ENCODE measurements around the gene PAX8. TPM values are rescaled to one million over a fixed set of nuclear protein-coding genes. Genes with fewer than 3 reads are reported as not detected.

PAX8 gene
- total RNA-seq, 2 experiments from 2014 or later, result 1.6 to 2.6 TPM

- peaks cover 46% of the 10 kb centered on the region for H3K79me2 ChIP-seq (ENCODE audit: insufficient read depth, low read depth, low read length)
- peaks cover 23% of the 10 kb centered on the region for H3K4me1 ChIP-seq (ENCODE audit: insufficient read depth, low read length, poor library complexity, severe bottlenecking)
- H3K4me2 ChIP-seq (ENCODE audit: low read length), result no peak overlapping the region
- peaks cover 72% of the 10 kb centered on the region for H3K36me3 ChIP-seq (ENCODE audit: insufficient read depth, low read length)
- no peak for DNase-seq (ENCODE audit: low spot score)
- peaks cover 28% of the 10 kb centered on the region for H4K20me1 ChIP-seq (ENCODE audit: insufficient read depth, low read length)
- H2AFZ ChIP-seq (ENCODE audit: low read length), result no peak overlapping the region
- intact Hi-C loops (cut with micrococcal nuclease; ENCODE audit: unreplicated experiment), result no loop called here
- ChIA-PET CTCF (ENCODE audit: unreplicated experiment) (no interaction called here), POLR2A (interaction anchor here (0.5 to 0.7 kb wide), 2 partner anchors 30 to 90 kb away, joined by 3 read pairs; no protein-coding TSS in a partner anchor)
- no peaks in the 10 kb centered on the region for H3K9me2 ChIP-seq (ENCODE audit: insufficient read depth, low read length)
- no peak overlapping the region for H3K4me3 ChIP-seq (ENCODE audit: low read depth, low read length, poor library complexity, severe bottlenecking)
- TF ChIP-seq CTCF (conservative IDR thresholded peaks at IDR 0.05; ENCODE audit: low read length) (no peak), EZH2phosphoT487 (IDR thresholded peaks at IDR 0.05; ENCODE audit: borderline replicate concordance, low read depth, low read length) (no peak)
- no peak overlapping the region for H3K27ac ChIP-seq (ENCODE audit: low read depth, low read length, poor library complexity, severe bottlenecking)
- no TSS peak for BruUV-seq (replicated peaks)
- H3K9me3 ChIP-seq (ENCODE audit: low read length), result no peaks in the 10 kb centered on the region
Observed at GRCh38 chr2:113180131-113180946, 98.4 kb downstream of the PAX8 start.

- CTCF ChIA-PET (ENCODE audit: unreplicated experiment), result no interaction called here
- Histone ChIP-seq H3K4me3 (ENCODE audit: low read depth, low read length, poor library complexity, severe bottlenecking) (no peak overlapping the region), H3K4me1 (ENCODE audit: insufficient read depth, low read length, poor library complexity, severe bottlenecking) (peaks cover 24% of the 10 kb centered on the region), H2AFZ (ENCODE audit: low read length) (no peak overlapping the region), H4K20me1 (ENCODE audit: insufficient read depth, low read length) (peaks cover 28% of the 10 kb centered on the region), H3K4me2 (ENCODE audit: low read length) (no peak overlapping the region), H3K9me2 (ENCODE audit: insufficient read depth, low read length) (no peaks in the 10 kb centered on the region), H3K79me2 (ENCODE audit: insufficient read depth, low read depth, low read length) (peaks cover 54% of the 10 kb centered on the region), H3K36me3 (ENCODE audit: insufficient read depth, low read length) (peaks cover 64% of the 10 kb centered on the region), H3K27ac (ENCODE audit: low read depth, low read length, poor library complexity, severe bottlenecking) (no peak overlapping the region), H3K9me3 (ENCODE audit: low read length) (no peaks in the 10 kb centered on the region)
- no TSS peak for BruUV-seq (replicated peaks)
- DNase-seq (ENCODE audit: low spot score), result no peak
- intact Hi-C loops (cut with micrococcal nuclease; ENCODE audit: unreplicated experiment), result loop anchor here (10.0 kb wide), 1 partner anchor 685 kb away; no protein-coding TSS in a partner anchor
- no peak for TF ChIP-seq CTCF (conservative IDR thresholded peaks at IDR 0.05; ENCODE audit: low read length)
- TF ChIP-seq EZH2phosphoT487 (IDR thresholded peaks at IDR 0.05; ENCODE audit: borderline replicate concordance, low read depth, low read length), result no peak
- POLR2A ChIA-PET, result no interaction called here
Observed at GRCh38 chr2:113179446-113180045, 99.2 kb downstream of the PAX8 start.

GRCh38 chr2:113178891-113179290 lies 99.8 kb downstream of the PAX8 start:
- H4K20me1 ChIP-seq (ENCODE audit: insufficient read depth, low read length), result peaks cover 28% of the 10 kb centered on the region
- intact Hi-C loops (cut with micrococcal nuclease; ENCODE audit: unreplicated experiment), result loop anchor here (10.0 kb wide), 1 partner anchor 686 kb away; no protein-coding TSS in a partner anchor

More at GRCh38 chr2:113178891-113179290, 99.8 kb downstream of the PAX8 start:
- BruUV-seq (replicated peaks), result no TSS peak
- ChIA-PET CTCF (ENCODE audit: unreplicated experiment) (no interaction called here), POLR2A (no interaction called here)
- Histone ChIP-seq H3K9me3 (ENCODE audit: low read length) (no peaks in the 10 kb centered on the region), H2AFZ (ENCODE audit: low read length) (no peak overlapping the region), H3K36me3 (ENCODE audit: insufficient read depth, low read length) (peaks cover 59% of the 10 kb centered on the region), H3K79me2 (ENCODE audit: insufficient read depth, low read depth, low read length) (peaks cover 60% of the 10 kb centered on the region), H3K4me1 (ENCODE audit: insufficient read depth, low read length, poor library complexity, severe bottlenecking) (peaks cover 24% of the 10 kb centered on the region), H3K4me2 (ENCODE audit: low read length) (no peak overlapping the region), H3K27ac (ENCODE audit: low read depth, low read length, poor library complexity, severe bottlenecking) (no peak overlapping the region), H3K9me2 (ENCODE audit: insufficient read depth, low read length) (no peaks in the 10 kb centered on the region), H3K4me3 (ENCODE audit: low read depth, low read length, poor library complexity, severe bottlenecking) (no peak overlapping the region)
- no peak for DNase-seq (ENCODE audit: low spot score)
- TF ChIP-seq EZH2phosphoT487 (IDR thresholded peaks at IDR 0.05; ENCODE audit: borderline replicate concordance, low read depth, low read length), result no peak
- no peak for TF ChIP-seq CTCF (conservative IDR thresholded peaks at IDR 0.05; ENCODE audit: low read length)
